IgD-negative memory B cell (primary cell): ENCODE results near the gene ADAM19. TPM values are rescaled to one million over a fixed set of nuclear protein-coding genes. Genes with fewer than 3 reads are reported as not detected.
A peak's percentile ranks its signal among the peaks of the same experiment; 100 is the strongest.
"Not testable (repeated sequence)": the region's sequence is repeated elsewhere in the genome, so short reads cannot be mapped to it uniquely, and the experiment has no call there.

Experiments
- H3K27ac Mint-ChIP-seq, 3 donors: one replicate each; pipeline ENCODE4 v1.8.0; 2020 to 2022; ENCODE audit warnings: mild to moderate bottlenecking in 3 of 3, mixed read lengths in 3 of 3, moderate library complexity in 1 of 3
- H3K27me3 Mint-ChIP-seq: one replicate; pipeline ENCODE4 v1.8.0; 2021; ENCODE audit warnings: mixed read lengths
- H3K36me3 Mint-ChIP-seq: one replicate; pipeline ENCODE4 v1.8.0; 2020; ENCODE audit warnings: mild to moderate bottlenecking, mixed read lengths
- H3K4me1 Mint-ChIP-seq, 3 donors: one replicate each; pipeline ENCODE4 v1.8.0; 2020 to 2022; ENCODE audit warnings: mixed read lengths in 3 of 3, mild to moderate bottlenecking in 1 of 3
- H3K4me3 Mint-ChIP-seq, 4 donors: one replicate each; pipeline ENCODE4 v1.8.0; 2020 to 2022; ENCODE audit warnings: mild to moderate bottlenecking in 4 of 4, mixed read lengths in 4 of 4, moderate library complexity in 3 of 4
- H3K9me3 Mint-ChIP-seq, 3 donors: one replicate each; pipeline ENCODE4 v1.8.0; 2020 to 2021; ENCODE audit warnings: mixed read lengths in 3 of 3, mild to moderate bottlenecking in 1 of 3
- polyA plus RNA-seq: library from polyadenylated mRNA; unstranded; fragments of 300-500 nt; fragmentation: Illumina TruSeq; gene quantifications from one replicate; pipeline ENCODE4 v1.2.3, GENCODE V29; 2021

The ADAM19 gene
- polyA plus RNA-seq, 1 donor from 2014 or later: 45.1 TPM

DNA sequence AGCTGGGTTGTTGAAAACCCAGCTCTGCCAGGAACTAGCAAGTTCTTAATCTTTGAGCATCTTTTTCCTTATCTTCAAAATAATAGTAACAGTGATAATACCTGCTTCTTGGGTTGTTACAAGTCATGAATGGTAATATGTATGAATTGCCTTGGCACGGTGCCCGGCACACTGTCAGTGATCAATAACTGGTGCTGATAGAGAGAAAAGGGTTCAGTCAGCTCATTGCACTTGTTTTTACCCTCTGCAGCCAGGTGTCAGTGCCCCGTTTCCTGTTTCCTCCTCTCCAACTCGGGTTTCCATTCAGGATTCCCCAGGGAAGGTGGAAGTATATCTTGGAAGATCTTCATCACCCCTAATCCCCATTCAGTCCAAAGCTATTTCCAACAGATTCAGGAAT is 131.4 kb downstream of the ADAM19 start:
- peaks cover 2% of the 10 kb centered on the region for H3K36me3 Mint-ChIP-seq
- peaks cover 0 to 2% (median 0%) of the 10 kb centered on the region in 3 donors for H3K4me1 Mint-ChIP-seq
- H3K27me3 Mint-ChIP-seq: peaks cover 1% of the 10 kb centered on the region
- H3K9me3 Mint-ChIP-seq: no peaks in the 10 kb centered on the region
- no peak overlapping the region for H3K27ac Mint-ChIP-seq
- H3K4me3 Mint-ChIP-seq: no peak overlapping the region

- no peaks in the 10 kb centered on the region for H3K9me3 Mint-ChIP-seq
- no peak overlapping the region for H3K4me3 Mint-ChIP-seq
- no peak overlapping the region for H3K27ac Mint-ChIP-seq
- H3K36me3 Mint-ChIP-seq: peaks cover 2% of the 10 kb centered on the region
- H3K27me3 Mint-ChIP-seq: peaks cover 1% of the 10 kb centered on the region
- H3K4me1 Mint-ChIP-seq: peaks cover 0 to 2% (median 0%) of the 10 kb centered on the region in 3 donors
Observed at GRCh38 chr5:157443041-157443549, 132.5 kb downstream of the ADAM19 start.

DNA sequence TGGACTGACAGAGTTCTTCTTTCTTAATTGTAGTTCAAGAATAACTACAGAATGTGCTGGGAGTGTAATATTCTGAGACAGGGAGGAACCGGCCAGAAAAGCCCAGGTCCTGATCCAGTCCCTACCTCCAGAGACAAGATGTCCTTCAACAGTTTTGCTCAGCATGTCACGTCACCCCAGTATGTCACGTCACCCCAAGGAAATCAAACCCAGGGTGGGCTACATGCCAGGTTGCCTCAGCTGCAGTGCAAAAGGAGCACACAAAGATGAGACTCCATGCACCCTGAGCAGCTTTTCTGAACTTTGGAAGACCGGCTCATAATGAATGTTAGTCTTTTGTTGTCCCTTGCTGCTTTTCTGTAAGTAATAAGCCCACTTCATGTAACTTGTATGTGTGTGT is 141.5 kb downstream of the ADAM19 start:
- H3K27me3 Mint-ChIP-seq: no peaks in the 10 kb centered on the region
- H3K9me3 Mint-ChIP-seq: peaks cover 0 to 2% (median 0%) of the 10 kb centered on the region in 3 donors
- peaks cover 8 to 24% (median 14%) of the 10 kb centered on the region in 3 donors for H3K4me1 Mint-ChIP-seq
- H3K4me3 Mint-ChIP-seq: no peak overlapping the region
- no peak overlapping the region for H3K27ac Mint-ChIP-seq
- no peaks in the 10 kb centered on the region for H3K36me3 Mint-ChIP-seq

DNA sequence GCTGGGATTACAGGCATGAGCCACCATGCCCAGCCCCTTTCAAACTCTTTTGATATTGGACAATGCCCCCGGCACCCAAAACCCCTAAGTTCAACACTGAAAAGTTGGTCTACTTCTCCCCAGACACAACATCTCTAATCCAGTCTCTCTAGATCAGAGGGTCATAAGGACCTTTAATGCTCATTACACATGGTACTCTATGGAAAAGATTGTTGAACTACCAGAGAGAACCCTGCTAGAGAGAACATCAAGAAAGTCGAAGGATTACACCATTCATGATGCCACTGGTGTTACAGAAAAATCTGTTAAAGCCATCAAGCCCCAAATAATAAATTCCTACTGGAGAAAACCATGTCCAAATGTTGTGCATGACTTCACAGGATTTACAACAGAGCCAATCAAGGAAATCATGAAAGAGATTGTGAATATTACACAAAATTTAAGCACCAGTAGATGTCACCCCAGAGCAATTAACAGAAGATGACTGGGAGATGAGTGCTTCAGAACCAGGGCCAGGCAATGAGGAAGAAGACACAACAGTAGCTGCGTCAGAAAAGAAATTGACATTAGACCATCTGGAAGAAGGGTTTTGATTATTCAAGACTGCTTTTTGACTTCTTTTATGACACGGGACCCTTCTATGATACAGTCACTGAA is 143.9 kb downstream of the ADAM19 start:
- Mint-ChIP-seq H3K4me1 (peaks cover 8 to 24% (median 14%) of the 10 kb centered on the region in 3 donors), H3K9me3 (peaks cover 0 to 2% (median 0%) of the 10 kb centered on the region in 3 donors), H3K27me3 (no peaks in the 10 kb centered on the region), H3K36me3 (no peaks in the 10 kb centered on the region), H3K27ac (peak overlapping the region in 1 of 3 donors; percentile 41), H3K4me3 (peak overlapping the region in 1 of 4 donors; percentile 80)

- H3K27me3 Mint-ChIP-seq, H3K36me3 Mint-ChIP-seq, H3K9me3 Mint-ChIP-seq, H3K4me3 Mint-ChIP-seq: not testable (repeated sequence)
- H3K27ac Mint-ChIP-seq: peak overlapping the region in 1 of 3 donors; percentile 10
- peaks cover 8 to 20% (median 14%) of the 10 kb centered on the region in 3 donors for H3K4me1 Mint-ChIP-seq
Observed at GRCh38 chr5:157429920-157430319, 145.7 kb downstream of the ADAM19 start.

Other genes starting within 250 kb of the ADAM19 start
- 2.2 TPM for gene NIPAL4, start 115.6 kb downstream of the ADAM19 start, polyA plus RNA-seq
- gene SOX30, start 76.7 kb upstream of the ADAM19 start, polyA plus RNA-seq: 0.81 TPM
- not detected for gene C5orf52, start 95.8 kb upstream of the ADAM19 start, polyA plus RNA-seq
- 12.7 TPM for gene THG1L, start 155.6 kb upstream of the ADAM19 start, polyA plus RNA-seq
- 0.64 TPM for gene LSM11, start 167.9 kb upstream of the ADAM19 start, polyA plus RNA-seq